Measurements from ENCODE around the gene FAM168A. TPM values are rescaled to one million over a fixed set of nuclear protein-coding genes. Genes with fewer than 3 reads are reported as not detected.

Gene FAM168A
- total RNA-seq, 1 experiment from 2014 or later, result 21.1 TPM

DNA sequence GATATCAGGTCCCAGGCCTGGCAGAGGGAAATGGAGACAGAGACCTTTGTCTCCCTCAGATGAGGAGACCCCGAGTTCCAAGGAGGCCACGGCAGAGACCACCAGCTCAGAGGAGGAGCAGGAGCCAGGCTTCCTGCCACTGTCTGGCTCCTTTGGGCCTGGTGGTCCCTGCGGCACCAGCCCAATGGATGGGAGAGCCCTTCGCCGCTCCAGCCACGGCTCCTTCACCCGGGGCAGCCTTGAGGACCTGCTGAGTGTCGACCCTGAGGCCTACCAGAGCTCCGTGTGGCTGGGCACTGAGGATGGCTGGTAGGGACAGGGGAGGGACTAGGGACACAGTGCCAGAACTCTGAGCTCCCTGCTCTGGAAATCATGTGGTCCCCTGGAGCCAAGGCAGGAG is 234.8 kb downstream of the FAM168A start:
- no peak overlapping the region for H3K27ac Mint-ChIP-seq
- Histone ChIP-seq H2BK120ac (ENCODE audit: low read depth, low read length, poor library complexity, severe bottlenecking) (no peak overlapping the region), H2AK5ac (ENCODE audit: insufficient read length, low read length) (no peak overlapping the region), H2AFZ (ENCODE audit: low read length) (no peak overlapping the region), H3K4ac (ENCODE audit: low read depth, low read length) (no peak overlapping the region), H2BK15ac (ENCODE audit: low read depth, low read length) (no peak overlapping the region), H2BK5ac (ENCODE audit: insufficient read length, low read length) (no peak overlapping the region), H2BK20ac (ENCODE audit: low read depth, low read length, poor library complexity, severe bottlenecking) (no peak overlapping the region), H3K4me1 (ENCODE audit: insufficient read depth, low read length) (no peaks in the 10 kb centered on the region), H3K18ac (ENCODE audit: insufficient read length, low read depth, low read length) (no peak overlapping the region), H3K23ac (ENCODE audit: insufficient read length, low read depth, low read length) (no peak overlapping the region), H2BK12ac (ENCODE audit: insufficient read length, low read depth, low read length) (no peak overlapping the region), H3K56ac (ENCODE audit: insufficient read length, low read depth, low read length) (no peak overlapping the region), H3K79me2 (ENCODE audit: insufficient read depth, low read length) (no peaks in the 10 kb centered on the region), H3T11ph (ENCODE audit: low read length) (no peak overlapping the region), H3K4me2 (ENCODE audit: insufficient read depth, insufficient read length, low read length) (no peak overlapping the region), H3K79me1 (ENCODE audit: insufficient read depth, low read depth, low read length, poor library complexity, severe bottlenecking) (no peaks in the 10 kb centered on the region), H4K5ac (ENCODE audit: insufficient read length, low read depth, low read length) (no peak overlapping the region), H4K20me1 (ENCODE audit: control insufficient read depth, insufficient read depth, insufficient read length) (no peaks in the 10 kb centered on the region), H4K8ac (replicated peaks; ENCODE audit: insufficient read length, low read depth, low read length) (no peak overlapping the region), H3K23me2 (ENCODE audit: insufficient read length, low read depth, low read length, poor library complexity, severe bottlenecking) (peaks cover 2% of the 10 kb centered on the region), H3K14ac (ENCODE audit: insufficient read depth, low read length) (no peak overlapping the region), H3K9ac (ENCODE audit: extremely low read depth, insufficient read length, low read length) (no peak overlapping the region), H3K9me3 (ENCODE audit: control insufficient read depth, low read depth, low read length) (no peaks in the 10 kb centered on the region), H3K27me3 (ENCODE audit: insufficient read depth, low read length) (no peaks in the 10 kb centered on the region), H4K91ac (ENCODE audit: insufficient read length, low read depth, low read length) (no peak overlapping the region), H3K27ac (ENCODE audit: insufficient read length, low read depth, low read length) (no peak overlapping the region)
- no peak overlapping the region for H3K4me3 Mint-ChIP-seq
- no CpG with 5 or more reads among the region's 9 CpGs for WGBS (ENCODE audit: extremely low coverage, insufficient read length, low lambda C conversion rate)
- TF ChIP-seq, protein P1, sequence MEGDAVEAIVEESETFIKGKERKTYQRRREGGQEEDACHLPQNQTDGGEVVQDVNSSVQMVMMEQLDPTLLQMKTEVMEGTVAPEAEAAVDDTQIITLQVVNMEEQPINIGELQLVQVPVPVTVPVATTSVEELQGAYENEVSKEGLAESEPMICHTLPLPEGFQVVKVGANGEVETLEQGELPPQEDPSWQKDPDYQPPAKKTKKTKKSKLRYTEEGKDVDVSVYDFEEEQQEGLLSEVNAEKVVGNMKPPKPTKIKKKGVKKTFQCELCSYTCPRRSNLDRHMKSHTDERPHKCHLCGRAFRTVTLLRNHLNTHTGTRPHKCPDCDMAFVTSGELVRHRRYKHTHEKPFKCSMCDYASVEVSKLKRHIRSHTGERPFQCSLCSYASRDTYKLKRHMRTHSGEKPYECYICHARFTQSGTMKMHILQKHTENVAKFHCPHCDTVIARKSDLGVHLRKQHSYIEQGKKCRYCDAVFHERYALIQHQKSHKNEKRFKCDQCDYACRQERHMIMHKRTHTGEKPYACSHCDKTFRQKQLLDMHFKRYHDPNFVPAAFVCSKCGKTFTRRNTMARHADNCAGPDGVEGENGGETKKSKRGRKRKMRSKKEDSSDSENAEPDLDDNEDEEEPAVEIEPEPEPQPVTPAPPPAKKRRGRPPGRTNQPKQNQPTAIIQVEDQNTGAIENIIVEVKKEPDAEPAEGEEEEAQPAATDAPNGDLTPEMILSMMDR (conservative IDR thresholded peaks at IDR 0.05), result no peak
- H3K27me3 Mint-ChIP-seq (ENCODE audit: low read depth), result peaks cover 7% of the 10 kb centered on the region
- no peak for DNase-seq
- H3K4me1 Mint-ChIP-seq, result peaks cover 4 to 13% of the 10 kb centered on the region in 2 experiments; a peak in 3 of 4 replicates
- H3K36me3 Mint-ChIP-seq (ENCODE audit: insufficient read depth in 1 of 3, low read depth in 3 of 3), result peaks cover 4 to 17% (median 4%) of the 10 kb centered on the region in 3 experiments; a peak in 4 of 7 replicates
- no peaks in the 10 kb centered on the region for H3K9me3 Mint-ChIP-seq
